Epithelial cell of proximal tubule (primary cell): ENCODE data around the gene BOLA3. TPM values are rescaled to one million over a fixed set of nuclear protein-coding genes. Genes with fewer than 3 reads are reported as not detected.
"Not testable (repeated sequence)": the region's sequence is repeated elsewhere in the genome, so short reads cannot be mapped to it uniquely, and the experiment has no call there.

Source experiments
- DNase-seq: peaks from one replicate; pipeline ENCODE4 v3.0.0-alpha.2; 2011; ENCODE audit warnings: low read depth
- H3K4me3 ChIP-seq: 2 replicates; pipeline ENCODE4 v1.5.1; 2011; ENCODE audit warnings: low read depth, mild to moderate bottlenecking, low read length
- CTCF ChIP-seq: conservative IDR thresholded peaks from 2 replicates; pipeline ENCODE4 v1.5.1; 2012; ENCODE audit warnings: low read depth, mild to moderate bottlenecking, low read length
- total RNA-seq: library from RNA; depleted of rRNA; stranded (reverse); fragments of >200 nt; gene quantifications from 2 replicates; pipeline ENCODE4 v1.2.3, GENCODE V29; 2015

Gene BOLA3
- total RNA-seq, 1 donor from 2014 or later = 90.3 TPM

- no peak overlapping the region for H3K4me3 ChIP-seq
- DNase-seq = no peak
- TF ChIP-seq CTCF = no peak
Measured at GRCh38 chr2:74131901-74132300, 15.8 kb downstream of the BOLA3 start.

GRCh38 chr2:74130211-74130995, 17.3 kb downstream of the BOLA3 start:
- no peak for TF ChIP-seq CTCF
- no peak for DNase-seq
- no peak overlapping the region for H3K4me3 ChIP-seq

GRCh38 chr2:74128206-74128605, 19.5 kb downstream of the BOLA3 start:
- no peak for TF ChIP-seq CTCF
- no peak for DNase-seq
- no peak overlapping the region for H3K4me3 ChIP-seq

GRCh38 chr2:74123955-74124354, 23.8 kb downstream of the BOLA3 start:
- not testable (repeated sequence) for DNase-seq, H3K4me3 ChIP-seq

GRCh38 chr2:74121846-74122245, 25.9 kb downstream of the BOLA3 start:
- not testable (repeated sequence) for DNase-seq

GRCh38 chr2:74119912-74120825, 27.5 kb downstream of the BOLA3 start:
- DNase-seq = no peak
- peak; percentile 46 for TF ChIP-seq CTCF
- peak overlapping the region; percentile 70 for H3K4me3 ChIP-seq

More at GRCh38 chr2:74121846-74122245, 25.9 kb downstream of the BOLA3 start:
- not testable (repeated sequence) for H3K4me3 ChIP-seq

- peak; percentile 42 for TF ChIP-seq CTCF
- H3K4me3 ChIP-seq = no peak overlapping the region
- no peak for DNase-seq
Measured at GRCh38 chr2:74119339-74119738, 28.4 kb downstream of the BOLA3 start.
